CD1c-positive myeloid dendritic cell (primary cell): ENCODE measurements around the gene PHF1.

Source experiments
- DNase-seq: peaks from one replicate; pipeline ENCODE4 v3.0.0-alpha.2; 2016; ENCODE audit errors: extremely low spot score

PHF1 gene

GRCh38 chr6:33454009-33454946 is 43.5 kb downstream of the PHF1 start, which contains the start of gene ZBTB9:
Gene ZBTB9 (plus strand): TSS chr6:33454576. CDS start chr6:33455101, 525 bp downstream.
- peak; percentile 98 for DNase-seq

GRCh38 chr6:33455051-33455450 is 44.2 kb downstream of the PHF1 start:
- DNase-seq: no peak

- no peak for DNase-seq
Measured at GRCh38 chr6:33456156-33456555, 45.3 kb downstream of the PHF1 start.

DNA sequence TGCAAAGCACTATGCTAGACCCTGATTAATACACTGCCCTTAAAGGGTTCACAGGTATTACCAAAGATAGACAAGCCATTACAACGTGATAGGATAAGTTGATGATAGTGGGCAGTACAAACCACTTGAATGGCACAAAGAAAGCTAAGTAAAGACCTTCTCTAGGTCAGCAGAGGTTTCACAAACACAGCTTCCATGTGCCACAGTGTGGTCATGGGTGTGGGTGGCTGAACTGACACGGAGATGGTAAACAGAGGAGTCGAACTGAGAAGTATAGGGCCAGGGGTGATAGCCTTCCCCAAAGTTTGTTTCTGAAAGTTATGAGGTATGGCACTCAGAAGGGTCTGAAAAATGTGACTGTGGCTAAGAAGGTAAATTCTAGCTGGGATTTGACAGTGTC is 47.9 kb downstream of the PHF1 start:
- peak; percentile 7 for DNase-seq

GRCh38 chr6:33459226-33459625 is 48.4 kb downstream of the PHF1 start:
- no peak for DNase-seq
